ENCODE data around the gene MORN1. TPM values are rescaled to one million over a fixed set of nuclear protein-coding genes. Genes with fewer than 3 reads are reported as not detected.

MORN1 gene
- total and polyA plus RNA-seq, 2 of the 4 experiments (the other 2 are of a cell fraction), result 3.0 to 4.2 TPM

GRCh38 chr1:2395245-2395644, 3.9 kb upstream of the MORN1 start:
- Histone ChIP-seq H3K4me3 (ENCODE audit: insufficient read depth, low read depth, low read length) (no peak overlapping the region), H3K79me1 (ENCODE audit: low read depth in 1 of 2, low read length in 2 of 2) (peaks cover 21 to 77% of the 10 kb centered on the region in 2 experiments), H3K36me3 (ENCODE audit: control insufficient read depth, insufficient read depth, low read length) (peaks cover 58% of the 10 kb centered on the region), H2BK120ac (ENCODE audit: low read depth, low read length) (no peak overlapping the region), H3K4me2 (ENCODE audit: low read depth, low read length) (no peak overlapping the region), H3K4ac (ENCODE audit: low read depth, low read length) (no peak overlapping the region), H3K9me3 (ENCODE audit: control insufficient read depth, insufficient read depth, low read length) (no peaks in the 10 kb centered on the region), H4K5ac (ENCODE audit: low read depth, low read length) (no peak overlapping the region), H3K9ac (ENCODE audit: low read depth, low read length) (no peak overlapping the region), H3K23ac (ENCODE audit: low read depth, low read length) (no peak overlapping the region), H2BK15ac (ENCODE audit: low read depth, low read length) (no peak overlapping the region), H3K27me3 (ENCODE audit: control insufficient read depth, insufficient read depth, low read length) (no peaks in the 10 kb centered on the region), H3K56ac (ENCODE audit: extremely low read depth, insufficient read depth, low read length) (no peak overlapping the region), H2BK5ac (ENCODE audit: low read depth, low read length, poor library complexity, severe bottlenecking) (no peak overlapping the region), H4K8ac (ENCODE audit: low read depth in 2 of 2, low read length in 2 of 2) (no peak overlapping the region), H3K4me1 (ENCODE audit: control insufficient read depth, insufficient read depth, low read length) (peaks cover 5% of the 10 kb centered on the region), H2AFZ (replicated peaks; ENCODE audit: low read length, poor library complexity) (no peak overlapping the region), H4K91ac (ENCODE audit: insufficient read depth, low read depth, low read length) (no peak overlapping the region), H4K20me1 (ENCODE audit: insufficient read depth, low read length) (peaks cover 60% of the 10 kb centered on the region), H2BK20ac (ENCODE audit: low read depth, low read length) (no peak overlapping the region), H3K27ac (ENCODE audit: insufficient read depth, low read length) (no peak overlapping the region), H2AK5ac (ENCODE audit: low read depth, low read length) (no peak overlapping the region), H3K14ac (replicated peaks; ENCODE audit: low read depth, low read length) (no peak overlapping the region), H3K18ac (ENCODE audit: low read depth, low read length) (no peak overlapping the region), H3K9me1 (ENCODE audit: insufficient read depth, low read length) (peaks cover 6% of the 10 kb centered on the region), H2AK9ac (replicated peaks; ENCODE audit: low read depth, low read length, poor library complexity) (no peak overlapping the region)
- intact Hi-C loops (cut with micrococcal nuclease), result no loop called here
- DNase-seq (no peak), ATAC-seq (ENCODE audit: low read depth) (no peak)
- 98% methylated on average over 8 of the region's 10 CpGs; no CpG with 5 or more reads in 1 of the 2 experiments for WGBS, 2 experiments (ENCODE audit: extremely low coverage in 2 of 2, insufficient read length in 1 of 2)
- CTCF ChIA-PET, result no interaction called here
- BruUV-seq (replicated peaks), result no TSS peak
- POLR2A ChIA-PET (ENCODE audit: unreplicated experiment), result no interaction called here
- dilution Hi-C loops (cut with HindIII; ENCODE audit: low sequenced_read_pairs, unreplicated experiment), result no loop called here
- in situ Hi-C loops (cut with MboI; ENCODE audit: low sequenced_read_pairs), result no loop called here
- TF ChIP-seq MXI1 (IDR thresholded peaks at IDR 0.05; ENCODE audit: borderline replicate concordance, low read depth, low read length) (no peak), FOS (IDR thresholded peaks at IDR 0.05; ENCODE audit: low read depth, low read length) (no peak), MAFK (IDR thresholded peaks at IDR 0.05; ENCODE audit: low read depth, low read length) (no peak), USF2 (IDR thresholded peaks at IDR 0.05; ENCODE audit: low read depth, low read length) (no peak), RAD21 (IDR thresholded peaks at IDR 0.05; ENCODE audit: low read length) (no peak), CEBPB (IDR thresholded peaks at IDR 0.05; ENCODE audit: low read depth, low read length) (no peak), BHLHE40 (IDR thresholded peaks at IDR 0.05; ENCODE audit: low read depth, low read length) (no peak), ELK1 (IDR thresholded peaks at IDR 0.05; ENCODE audit: borderline replicate concordance, low read depth, low read length) (no peak), SMC3 (IDR thresholded peaks at IDR 0.05; ENCODE audit: low read depth, low read length) (no peak)

Measured in IMR-90 (cell line).